RWPE1 (cell line): ENCODE measurements around the gene C4orf46.

Experiments
- CTCF ChIA-PET: fragments of 350-600 bp; sonication (Branson Sonifier 250); formaldehyde crosslinking; extraction: SDS; loops from one replicate; lab custom pipeline; 2021; lab: Yijun Ruan, JAX
- POLR2A ChIA-PET: fragments of 400-600 bp; formaldehyde crosslinking; extraction: SDS; loops from one replicate; lab custom pipeline; 2020; ENCODE audit warnings: antibody characterized with exemption; ENCODE audit not compliant: low non-redundant PET; lab: Yijun Ruan, JAX
- DNase-seq: peaks from one replicate; pipeline ENCODE4 v3.0.0; 2012; ENCODE audit warnings: low spot score
- H3K27ac ChIP-seq: fragments of 450-650 bp; 2 replicates; pipeline ENCODE4 v1.5.1; 2017
- TF ChIP-seq, protein P1 (sequence below): fragments of 450-650 bp; conservative IDR thresholded peaks from 2 replicates; pipeline ENCODE4 v1.5.1; 2017; ENCODE audit warnings: low read depth, mild to moderate bottlenecking

C4orf46 gene

DNA sequence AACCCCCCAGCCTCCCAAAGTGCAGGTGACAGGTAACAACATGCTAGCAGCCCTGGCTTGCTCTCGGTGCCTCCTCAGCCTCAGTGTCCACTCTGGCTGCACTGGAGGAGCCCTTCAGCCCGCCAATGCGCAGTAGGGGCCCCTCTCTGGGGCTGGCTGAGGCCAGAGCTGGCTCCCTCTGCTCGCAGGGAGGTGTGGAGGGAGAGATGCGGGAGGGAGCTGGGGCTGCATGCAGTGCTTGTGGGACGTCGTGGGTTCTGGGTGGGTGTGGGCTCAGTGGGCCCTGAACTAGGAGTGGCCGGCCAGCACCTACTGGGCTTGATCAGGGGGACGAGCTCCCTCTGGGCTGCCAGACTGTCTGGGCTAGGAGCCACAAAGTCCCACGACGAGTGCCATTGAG lies 14.4 kb downstream of the C4orf46 start:
- DNase-seq, result no peak
- H3K27ac ChIP-seq, result no peak overlapping the region
- CTCF ChIA-PET, result interaction anchor here (0.6 kb wide), 1 partner anchor 176 kb away, joined by 3 read pairs; no protein-coding TSS in a partner anchor
- POLR2A ChIA-PET, result no interaction called here
- TF ChIP-seq, protein P1, sequence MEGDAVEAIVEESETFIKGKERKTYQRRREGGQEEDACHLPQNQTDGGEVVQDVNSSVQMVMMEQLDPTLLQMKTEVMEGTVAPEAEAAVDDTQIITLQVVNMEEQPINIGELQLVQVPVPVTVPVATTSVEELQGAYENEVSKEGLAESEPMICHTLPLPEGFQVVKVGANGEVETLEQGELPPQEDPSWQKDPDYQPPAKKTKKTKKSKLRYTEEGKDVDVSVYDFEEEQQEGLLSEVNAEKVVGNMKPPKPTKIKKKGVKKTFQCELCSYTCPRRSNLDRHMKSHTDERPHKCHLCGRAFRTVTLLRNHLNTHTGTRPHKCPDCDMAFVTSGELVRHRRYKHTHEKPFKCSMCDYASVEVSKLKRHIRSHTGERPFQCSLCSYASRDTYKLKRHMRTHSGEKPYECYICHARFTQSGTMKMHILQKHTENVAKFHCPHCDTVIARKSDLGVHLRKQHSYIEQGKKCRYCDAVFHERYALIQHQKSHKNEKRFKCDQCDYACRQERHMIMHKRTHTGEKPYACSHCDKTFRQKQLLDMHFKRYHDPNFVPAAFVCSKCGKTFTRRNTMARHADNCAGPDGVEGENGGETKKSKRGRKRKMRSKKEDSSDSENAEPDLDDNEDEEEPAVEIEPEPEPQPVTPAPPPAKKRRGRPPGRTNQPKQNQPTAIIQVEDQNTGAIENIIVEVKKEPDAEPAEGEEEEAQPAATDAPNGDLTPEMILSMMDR, result no peak

DNA sequence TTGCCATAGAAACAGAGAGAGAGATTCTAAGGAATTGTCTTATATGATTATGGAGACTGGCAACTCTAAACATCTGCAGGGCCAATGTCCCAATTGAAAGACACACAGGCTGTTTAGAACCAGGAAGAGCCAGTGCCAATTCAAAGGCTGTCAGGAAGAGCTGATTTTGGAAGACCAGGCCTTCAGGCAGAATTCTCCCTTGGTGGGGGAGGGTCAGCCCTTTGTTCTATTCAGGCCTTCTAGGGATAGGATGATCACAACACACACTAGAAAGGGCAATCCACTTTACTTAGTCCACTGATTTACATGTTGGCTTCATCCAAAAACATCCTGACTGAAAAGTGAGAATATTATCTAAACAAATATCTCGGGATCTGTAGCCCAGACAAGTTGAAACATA lies 15.2 kb downstream of the C4orf46 start:
- H3K27ac ChIP-seq, result no peak overlapping the region
- ChIA-PET CTCF (no interaction called here), POLR2A (no interaction called here)
- TF ChIP-seq, protein P1, result no peak
- no peak for DNase-seq

DNA sequence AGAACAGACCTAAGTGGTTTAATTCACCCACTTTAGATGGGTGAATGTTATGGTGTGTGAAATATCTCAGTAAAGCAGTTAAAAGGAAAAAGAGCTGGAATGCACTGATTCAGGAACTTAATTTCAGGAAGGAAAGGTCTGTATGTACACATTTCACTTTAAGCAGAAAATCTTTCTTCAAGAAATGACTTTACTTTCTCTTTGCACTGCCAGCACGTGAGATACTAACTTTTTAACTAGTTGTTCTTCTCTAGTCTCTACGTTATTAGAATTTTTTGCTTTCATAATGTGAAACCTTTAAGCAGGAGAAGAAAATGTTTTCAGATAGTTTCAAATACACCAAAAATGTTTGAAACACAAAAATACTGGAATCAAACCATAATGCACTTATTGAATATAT lies 18.8 kb downstream of the C4orf46 start:
- no peak for DNase-seq
- POLR2A ChIA-PET, result no interaction called here
- TF ChIP-seq, protein P1, result no peak
- CTCF ChIA-PET, result no interaction called here
- no peak overlapping the region for H3K27ac ChIP-seq

DNA sequence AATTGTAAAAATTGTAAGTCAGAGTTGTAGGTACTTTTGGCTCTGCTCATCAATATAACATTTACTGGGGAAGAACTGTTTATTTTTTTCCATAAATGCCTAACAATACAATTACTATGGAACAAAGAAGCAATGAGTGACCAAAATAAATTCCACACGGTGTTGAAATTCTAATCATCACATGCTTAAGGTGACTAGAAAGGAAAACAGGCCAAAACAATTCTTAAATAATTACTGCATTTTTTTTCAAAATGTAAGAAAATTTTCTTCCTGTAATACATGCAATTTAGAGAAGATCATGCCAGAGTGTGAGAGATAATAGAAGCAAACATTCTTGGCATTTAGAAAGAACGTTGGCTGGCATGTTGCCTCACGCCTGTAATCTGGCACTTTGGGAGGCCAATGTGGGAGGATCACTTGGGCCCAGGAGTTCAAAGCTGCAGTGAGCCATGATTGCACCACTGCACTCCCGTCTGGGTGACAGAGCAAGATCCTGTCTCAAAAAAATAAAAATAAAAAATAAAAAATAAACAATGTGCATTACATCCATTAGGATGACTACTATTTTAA lies 22.5 kb downstream of the C4orf46 start:
- ChIA-PET CTCF (interaction anchor here (0.7 kb wide), 1 partner anchor 395 kb away, joined by 3 read pairs; no protein-coding TSS in a partner anchor), POLR2A (no interaction called here)
- H3K27ac ChIP-seq, result no peak overlapping the region
- no peak for DNase-seq
- TF ChIP-seq, protein P1, result no peak

DNA sequence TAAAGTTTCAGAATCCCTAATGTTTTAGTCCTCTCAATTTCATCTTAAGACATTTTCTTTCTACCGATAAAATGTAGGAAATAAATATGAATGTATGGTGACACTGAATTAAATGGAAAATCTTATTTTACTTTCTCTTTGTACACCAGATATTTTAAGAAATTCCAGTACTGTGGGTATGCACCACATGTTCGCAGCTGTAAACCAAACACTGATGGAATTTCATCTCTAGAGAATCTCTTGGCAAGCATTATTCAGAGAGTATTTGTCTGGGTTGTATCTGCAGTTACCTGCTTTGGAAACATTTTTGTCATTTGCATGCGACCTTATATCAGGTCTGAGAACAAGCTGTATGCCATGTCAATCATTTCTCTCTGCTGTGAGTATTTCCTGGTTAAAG lies 26.9 kb downstream of the C4orf46 start:
- no peak overlapping the region for H3K27ac ChIP-seq
- CTCF ChIA-PET, result no interaction called here
- TF ChIP-seq, protein P1, result no peak
- no peak for DNase-seq
- POLR2A ChIA-PET, result no interaction called here

DNA sequence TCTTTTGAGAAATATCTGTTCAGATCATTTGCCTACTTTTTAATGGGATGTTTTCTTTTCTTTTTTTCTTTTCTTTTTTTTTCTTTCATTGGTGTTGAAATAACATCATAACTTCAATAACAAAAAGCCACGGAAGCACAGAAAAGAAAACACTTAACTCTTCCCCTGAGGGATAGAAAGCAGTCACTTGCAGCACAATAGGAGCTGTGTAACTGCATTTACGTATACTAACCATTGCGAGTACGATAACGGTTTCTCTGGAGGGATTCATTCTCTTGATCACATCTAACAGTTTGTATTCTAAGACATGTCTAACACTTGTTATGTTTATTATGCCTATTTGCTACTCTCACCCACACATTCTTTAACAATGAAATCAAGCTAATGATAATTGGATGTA lies 27.3 kb downstream of the C4orf46 start:
- CTCF ChIA-PET, result no interaction called here
- DNase-seq, result no peak
- no peak overlapping the region for H3K27ac ChIP-seq
- TF ChIP-seq, protein P1, result no peak
- POLR2A ChIA-PET, result no interaction called here
